Immature natural killer cell (primary cell): ENCODE data around the gene RNF168. TPM values are rescaled to one million over a fixed set of nuclear protein-coding genes. Genes with fewer than 3 reads are reported as not detected.
"Not testable (repeated sequence)": the region's sequence is repeated elsewhere in the genome, so short reads cannot be mapped to it uniquely, and the experiment has no call there.

Experiments
- DNase-seq, 3 donors: peaks; one replicate each; pipeline ENCODE4 v3.0.0; 2022; ENCODE audit warnings: mixed read lengths in 1 of 3
- H3K27ac Mint-ChIP-seq, 6 donors: one replicate each; pipeline ENCODE4 v1.8.0; 2020; ENCODE audit warnings: mixed read lengths in 6 of 6, mild to moderate bottlenecking in 5 of 6, inconsistent platforms in 4 of 6, moderate library complexity in 3 of 6
- H3K27me3 Mint-ChIP-seq, 3 donors: one replicate each; pipeline ENCODE4 v1.8.0; 2020 to 2021; ENCODE audit warnings: low read depth in 3 of 3, mild to moderate bottlenecking in 3 of 3, mixed read lengths in 3 of 3, moderate library complexity in 3 of 3, inconsistent platforms in 1 of 3
- H3K36me3 Mint-ChIP-seq, 3 donors: one replicate each; pipeline ENCODE4 v1.8.0; 2020; ENCODE audit warnings: mixed read lengths in 3 of 3, inconsistent platforms in 2 of 3, mild to moderate bottlenecking in 2 of 3
- H3K4me1 Mint-ChIP-seq, 2 donors: one replicate each; pipeline ENCODE4 v1.8.0; 2020; ENCODE audit warnings: inconsistent platforms in 2 of 2, mild to moderate bottlenecking in 2 of 2, mixed read lengths in 2 of 2, moderate library complexity in 1 of 2
- H3K4me3 Mint-ChIP-seq, 5 donors: one replicate each; pipeline ENCODE4 v1.8.0; 2020; ENCODE audit warnings: mild to moderate bottlenecking in 5 of 5, mixed read lengths in 5 of 5, inconsistent platforms in 3 of 5, moderate library complexity in 3 of 5
- H3K9me3 Mint-ChIP-seq, 6 donors: one replicate each; pipeline ENCODE4 v1.8.0; 2020; ENCODE audit warnings: mild to moderate bottlenecking in 6 of 6, mixed read lengths in 6 of 6, inconsistent platforms in 4 of 6, moderate library complexity in 3 of 6
- polyA plus RNA-seq, 3 donors: library from polyadenylated mRNA; unstranded; fragments of 300-500 nt; fragmentation: Illumina TruSeq; gene quantifications; one replicate each; pipeline ENCODE4 v1.2.3, GENCODE V29; 2021

The RNF168 gene
- polyA plus RNA-seq, 3 donors from 2014 or later = 7.6 to 23.9 (median 12.0) TPM

- no peak for DNase-seq
- peaks cover 0 to 5% of the 10 kb centered on the region in 2 donors for H3K4me1 Mint-ChIP-seq
- H3K36me3 Mint-ChIP-seq = peaks cover 11 to 40% (median 15%) of the 10 kb centered on the region in 3 donors
- H3K9me3 Mint-ChIP-seq = no peaks in the 10 kb centered on the region
- no peak overlapping the region for H3K27ac Mint-ChIP-seq
- no peaks in the 10 kb centered on the region for H3K27me3 Mint-ChIP-seq
- H3K4me3 Mint-ChIP-seq = no peak overlapping the region
These were observed 25.9 kb downstream of the RNF168 start for GRCh38 chr3:196477678-196478077.

GRCh38 chr3:196472286-196472685 lies 31.3 kb downstream of the RNF168 start:
- Mint-ChIP-seq H3K9me3 (no peaks in the 10 kb centered on the region), H3K4me1 (peaks cover 21 to 30% of the 10 kb centered on the region in 2 donors), H3K36me3 (peaks cover 3 to 24% (median 12%) of the 10 kb centered on the region in 3 donors), H3K27ac (peak overlapping the region in 3 of 6 donors; percentile 19 to 78 (median 20)), H3K4me3 (no peak overlapping the region), H3K27me3 (no peaks in the 10 kb centered on the region)
- no peak for DNase-seq

GRCh38 chr3:196471551-196471950 lies 32.0 kb downstream of the RNF168 start:
- no peaks in the 10 kb centered on the region for H3K9me3 Mint-ChIP-seq
- H3K27ac Mint-ChIP-seq = peak overlapping the region in 2 of 6 donors; percentile 1 to 78
- peaks cover 21 to 30% of the 10 kb centered on the region in 2 donors for H3K4me1 Mint-ChIP-seq
- H3K27me3 Mint-ChIP-seq = no peaks in the 10 kb centered on the region
- peaks cover 3 to 18% (median 12%) of the 10 kb centered on the region in 3 donors for H3K36me3 Mint-ChIP-seq
- no peak overlapping the region for H3K4me3 Mint-ChIP-seq
- no peak for DNase-seq

GRCh38 chr3:196470182-196470581 lies 33.4 kb downstream of the RNF168 start:
- Mint-ChIP-seq H3K4me1 (peaks cover 21 to 30% of the 10 kb centered on the region in 2 donors), H3K36me3 (peaks cover 3 to 17% (median 12%) of the 10 kb centered on the region in 3 donors)
- not testable (repeated sequence) for H3K4me3 Mint-ChIP-seq, H3K27ac Mint-ChIP-seq, H3K9me3 Mint-ChIP-seq, DNase-seq, H3K27me3 Mint-ChIP-seq

- no peak overlapping the region for H3K4me3 Mint-ChIP-seq
- H3K4me1 Mint-ChIP-seq = peaks cover 3 to 4% of the 10 kb centered on the region in 2 donors
- H3K36me3 Mint-ChIP-seq = peaks cover 0 to 6% (median 5%) of the 10 kb centered on the region in 3 donors
- no peaks in the 10 kb centered on the region for H3K9me3 Mint-ChIP-seq
- no peak for DNase-seq
- peaks cover 0 to 2% (median 0%) of the 10 kb centered on the region in 3 donors for H3K27me3 Mint-ChIP-seq
- H3K27ac Mint-ChIP-seq = no peak overlapping the region
These were observed 39.8 kb downstream of the RNF168 start for GRCh38 chr3:196463804-196464203.

GRCh38 chr3:196463478-196463756 lies 40.2 kb downstream of the RNF168 start:
- no peak overlapping the region for H3K27ac Mint-ChIP-seq
- no peak for DNase-seq
- H3K9me3 Mint-ChIP-seq = no peaks in the 10 kb centered on the region
- H3K4me3 Mint-ChIP-seq = no peak overlapping the region
- H3K4me1 Mint-ChIP-seq = peaks cover under 1 to 3% of the 10 kb centered on the region in 2 donors
- peaks cover 0 to 2% (median 0%) of the 10 kb centered on the region in 3 donors for H3K27me3 Mint-ChIP-seq
- peaks cover 0 to 6% (median 5%) of the 10 kb centered on the region in 3 donors for H3K36me3 Mint-ChIP-seq

GRCh38 chr3:196462680-196463477 lies 40.7 kb downstream of the RNF168 start:
- H3K9me3 Mint-ChIP-seq, H3K27ac Mint-ChIP-seq, H3K27me3 Mint-ChIP-seq, DNase-seq, H3K4me1 Mint-ChIP-seq, H3K4me3 Mint-ChIP-seq, H3K36me3 Mint-ChIP-seq: not testable (repeated sequence)

- no peak overlapping the region for H3K4me3 Mint-ChIP-seq
- peaks cover 0 to 2% (median 0%) of the 10 kb centered on the region in 3 donors for H3K27me3 Mint-ChIP-seq
- H3K4me1 Mint-ChIP-seq = peaks cover 11 to 13% of the 10 kb centered on the region in 2 donors
- H3K36me3 Mint-ChIP-seq = peaks cover 0 to 5% (median 0%) of the 10 kb centered on the region in 3 donors
- H3K9me3 Mint-ChIP-seq = no peaks in the 10 kb centered on the region
- no peak for DNase-seq
- peak overlapping the region in 5 of 6 donors; percentile 66 to 85 (median 74) for H3K27ac Mint-ChIP-seq
These were observed 45.5 kb downstream of the RNF168 start for GRCh38 chr3:196458063-196458462.

GRCh38 chr3:196457470-196457869 lies 46.1 kb downstream of the RNF168 start:
- not testable (repeated sequence) for H3K9me3 Mint-ChIP-seq, H3K27me3 Mint-ChIP-seq, H3K36me3 Mint-ChIP-seq
- peak; percentile 25 to 52 (median 32) for DNase-seq
- H3K4me1 Mint-ChIP-seq = peaks cover 11 to 13% of the 10 kb centered on the region in 2 donors
- peak overlapping the region in 2 of 5 donors; percentile 36 to 42 for H3K4me3 Mint-ChIP-seq
- peak overlapping the region; percentile 61 to 85 (median 76) for H3K27ac Mint-ChIP-seq

- H3K4me1 Mint-ChIP-seq = peaks cover 11 to 13% of the 10 kb centered on the region in 2 donors
- no peaks in the 10 kb centered on the region for H3K9me3 Mint-ChIP-seq
- H3K27ac Mint-ChIP-seq = no peak overlapping the region
These were observed 48.6 kb downstream of the RNF168 start for GRCh38 chr3:196454935-196455334.

GRCh38 chr3:196445391-196445790 lies 58.2 kb downstream of the RNF168 start:
- not testable (repeated sequence) for H3K4me1 Mint-ChIP-seq, H3K4me3 Mint-ChIP-seq, H3K27ac Mint-ChIP-seq, H3K36me3 Mint-ChIP-seq, H3K27me3 Mint-ChIP-seq, H3K9me3 Mint-ChIP-seq, DNase-seq

More at GRCh38 chr3:196454935-196455334, 48.6 kb downstream of the RNF168 start:
- no peak for DNase-seq
- H3K36me3 Mint-ChIP-seq = peaks cover 0 to 10% (median 2%) of the 10 kb centered on the region in 3 donors
- H3K27me3 Mint-ChIP-seq = peaks cover 0 to under 1% (median 0%) of the 10 kb centered on the region in 3 donors
- no peak overlapping the region for H3K4me3 Mint-ChIP-seq

GRCh38 chr3:196444500-196444894 lies 59.1 kb downstream of the RNF168 start:
- Mint-ChIP-seq H3K9me3 (no peaks in the 10 kb centered on the region), H3K4me3 (no peak overlapping the region), H3K27me3 (peaks cover 0 to 2% (median 0%) of the 10 kb centered on the region in 3 donors), H3K4me1 (no peaks in the 10 kb centered on the region), H3K36me3 (no peaks in the 10 kb centered on the region), H3K27ac (no peak overlapping the region)
- no peak for DNase-seq

- Mint-ChIP-seq H3K9me3 (no peaks in the 10 kb centered on the region), H3K4me3 (no peak overlapping the region), H3K27ac (no peak overlapping the region), H3K4me1 (no peaks in the 10 kb centered on the region), H3K27me3 (peaks cover 0 to 2% (median 0%) of the 10 kb centered on the region in 3 donors), H3K36me3 (no peaks in the 10 kb centered on the region)
- DNase-seq = no peak
These were observed 62.9 kb downstream of the RNF168 start for GRCh38 chr3:196440696-196441095.

GRCh38 chr3:196440041-196440537 lies 63.5 kb downstream of the RNF168 start:
- no peak for DNase-seq
- Mint-ChIP-seq H3K9me3 (no peaks in the 10 kb centered on the region), H3K27ac (no peak overlapping the region), H3K4me3 (no peak overlapping the region), H3K4me1 (no peaks in the 10 kb centered on the region), H3K27me3 (peaks cover 0 to 2% (median 0%) of the 10 kb centered on the region in 3 donors), H3K36me3 (no peaks in the 10 kb centered on the region)
